ENCODE data around the gene ADAMTS2. TPM values are rescaled to one million over a fixed set of nuclear protein-coding genes. Genes with fewer than 3 reads are reported as not detected.

Gene ADAMTS2
- total and polyA plus RNA-seq, 2 of the 4 experiments (the other 2 are of a cell fraction): 19.0 to 58.8 TPM

DNA sequence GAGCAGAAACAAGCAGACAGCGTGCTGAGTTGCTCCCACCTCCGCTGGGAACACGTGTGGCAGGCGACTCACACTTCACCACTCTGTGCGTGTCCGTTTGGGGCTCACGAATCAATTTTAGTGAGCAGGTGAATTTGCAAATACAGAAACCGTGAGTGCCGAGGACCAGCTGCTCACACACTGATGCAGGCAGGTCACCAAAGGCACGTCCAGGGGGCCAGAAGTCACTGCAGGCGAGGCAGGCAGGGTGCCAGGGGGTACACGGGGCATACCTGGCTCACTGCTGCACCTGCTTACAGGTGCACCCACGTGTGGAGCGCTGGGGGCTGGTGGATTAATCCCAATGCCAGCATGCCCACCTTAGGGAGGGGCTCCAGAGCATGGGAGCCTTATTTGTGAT lies 216.3 kb downstream of the ADAMTS2 start:
- Histone ChIP-seq H2AK9ac (replicated peaks; ENCODE audit: low read depth, low read length, poor library complexity) (peak overlapping the region; percentile 16), H3K56ac (ENCODE audit: extremely low read depth, insufficient read depth, low read length) (no peak overlapping the region), H4K5ac (ENCODE audit: low read depth, low read length) (no peak overlapping the region), H2AFZ (replicated peaks; ENCODE audit: low read length, poor library complexity) (no peak overlapping the region), H2BK120ac (ENCODE audit: low read depth, low read length) (no peak overlapping the region), H3K4me2 (ENCODE audit: low read depth, low read length) (no peak overlapping the region), H3K36me3 (ENCODE audit: control insufficient read depth, insufficient read depth, low read length) (peaks cover 54% of the 10 kb centered on the region), H3K23ac (ENCODE audit: low read depth, low read length) (no peak overlapping the region), H3K18ac (ENCODE audit: low read depth, low read length) (no peak overlapping the region), H4K91ac (ENCODE audit: insufficient read depth, low read depth, low read length) (no peak overlapping the region), H3K79me1 (ENCODE audit: low read depth in 1 of 2, low read length in 2 of 2) (no peaks in the 10 kb centered on the region), H2AK5ac (ENCODE audit: low read depth, low read length) (no peak overlapping the region), H3K9me3 (ENCODE audit: control insufficient read depth, insufficient read depth, low read length) (no peaks in the 10 kb centered on the region), H3K4me3 (ENCODE audit: insufficient read depth, low read depth, low read length) (no peak overlapping the region), H3K27me3 (ENCODE audit: control insufficient read depth, insufficient read depth, low read length) (no peaks in the 10 kb centered on the region), H4K8ac (ENCODE audit: low read depth in 2 of 2, low read length in 2 of 2) (no peak overlapping the region), H3K4me1 (ENCODE audit: control insufficient read depth, insufficient read depth, low read length) (no peaks in the 10 kb centered on the region), H3K9ac (ENCODE audit: low read depth, low read length) (no peak overlapping the region), H3K14ac (replicated peaks; ENCODE audit: low read depth, low read length) (no peak overlapping the region), H2BK15ac (ENCODE audit: low read depth, low read length) (no peak overlapping the region), H3K4ac (ENCODE audit: low read depth, low read length) (no peak overlapping the region), H2BK5ac (ENCODE audit: low read depth, low read length, poor library complexity, severe bottlenecking) (no peak overlapping the region), H3K27ac (ENCODE audit: insufficient read depth, low read length) (no peak overlapping the region), H2BK20ac (ENCODE audit: low read depth, low read length) (no peak overlapping the region), H4K20me1 (ENCODE audit: insufficient read depth, low read length) (no peaks in the 10 kb centered on the region), H3K9me1 (ENCODE audit: insufficient read depth, low read length) (no peaks in the 10 kb centered on the region)
- no TSS peak for BruUV-seq (replicated peaks)
- in situ Hi-C loops (cut with MboI; ENCODE audit: low sequenced_read_pairs): no loop called here
- WGBS, 2 experiments (ENCODE audit: extremely low coverage in 2 of 2, insufficient read length in 1 of 2): 91% methylated on average over 4 of the region's 14 CpGs; no CpG with 5 or more reads in 1 of the 2 experiments
- ChIA-PET POLR2A (ENCODE audit: unreplicated experiment) (no interaction called here), CTCF (no interaction called here)
- TF ChIP-seq CEBPB (IDR thresholded peaks at IDR 0.05; ENCODE audit: low read depth, low read length) (no peak), SMC3 (IDR thresholded peaks at IDR 0.05; ENCODE audit: low read depth, low read length) (no peak), MAFK (IDR thresholded peaks at IDR 0.05; ENCODE audit: low read depth, low read length) (no peak), CHD1 (IDR thresholded peaks at IDR 0.05; ENCODE audit: low read depth, low read length) (no peak), NFE2L2 (IDR thresholded peaks at IDR 0.05; ENCODE audit: low read depth, low read length) (no peak), MAZ (IDR thresholded peaks at IDR 0.05; ENCODE audit: borderline replicate concordance, low read depth, low read length) (no peak), MXI1 (IDR thresholded peaks at IDR 0.05; ENCODE audit: borderline replicate concordance, low read depth, low read length) (no peak), BHLHE40 (IDR thresholded peaks at IDR 0.05; ENCODE audit: low read depth, low read length) (no peak), POLR2A (IDR thresholded peaks at IDR 0.05; ENCODE audit: low read depth, low read length) (no peak), RCOR1 (IDR thresholded peaks at IDR 0.05; ENCODE audit: insufficient replicate concordance, low read length) (no peak), RFX5 (IDR thresholded peaks at IDR 0.05; ENCODE audit: low read depth, low read length) (no peak), RAD21 (IDR thresholded peaks at IDR 0.05; ENCODE audit: low read length) (no peak)
- TF ChIP-seq, protein P1, sequence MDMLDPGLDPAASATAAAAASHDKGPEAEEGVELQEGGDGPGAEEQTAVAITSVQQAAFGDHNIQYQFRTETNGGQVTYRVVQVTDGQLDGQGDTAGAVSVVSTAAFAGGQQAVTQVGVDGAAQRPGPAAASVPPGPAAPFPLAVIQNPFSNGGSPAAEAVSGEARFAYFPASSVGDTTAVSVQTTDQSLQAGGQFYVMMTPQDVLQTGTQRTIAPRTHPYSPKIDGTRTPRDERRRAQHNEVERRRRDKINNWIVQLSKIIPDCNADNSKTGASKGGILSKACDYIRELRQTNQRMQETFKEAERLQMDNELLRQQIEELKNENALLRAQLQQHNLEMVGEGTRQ (IDR thresholded peaks at IDR 0.05; ENCODE audit: low read depth, low read length): no peak
- TF ChIP-seq, protein P2, sequence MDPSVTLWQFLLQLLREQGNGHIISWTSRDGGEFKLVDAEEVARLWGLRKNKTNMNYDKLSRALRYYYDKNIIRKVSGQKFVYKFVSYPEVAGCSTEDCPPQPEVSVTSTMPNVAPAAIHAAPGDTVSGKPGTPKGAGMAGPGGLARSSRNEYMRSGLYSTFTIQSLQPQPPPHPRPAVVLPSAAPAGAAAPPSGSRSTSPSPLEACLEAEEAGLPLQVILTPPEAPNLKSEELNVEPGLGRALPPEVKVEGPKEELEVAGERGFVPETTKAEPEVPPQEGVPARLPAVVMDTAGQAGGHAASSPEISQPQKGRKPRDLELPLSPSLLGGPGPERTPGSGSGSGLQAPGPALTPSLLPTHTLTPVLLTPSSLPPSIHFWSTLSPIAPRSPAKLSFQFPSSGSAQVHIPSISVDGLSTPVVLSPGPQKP (IDR thresholded peaks at IDR 0.05; ENCODE audit: borderline replicate concordance, low read depth, low read length): no peak
- DNase-seq (no peak), ATAC-seq (ENCODE audit: low read depth) (no peak)
- intact Hi-C loops (cut with micrococcal nuclease): no loop called here
- dilution Hi-C loops (cut with HindIII; ENCODE audit: low sequenced_read_pairs, unreplicated experiment): no loop called here
